IPS-20b (cell line): ENCODE data around the gene CFAP45.

ENCODE experiments used
- H3K27ac ChIP-seq: one replicate; pipeline ENCODE4 v1.5.1; 2013; ENCODE audit warnings: low read length
- H3K27me3 ChIP-seq: 2 replicates; pipeline ENCODE4 v1.6.1; 2013; ENCODE audit warnings: mild to moderate bottlenecking, low read length, inconsistent platforms; ENCODE audit not compliant: insufficient read depth
- H3K36me3 ChIP-seq: 2 replicates; pipeline ENCODE4 v1.6.1; 2013; ENCODE audit warnings: low read depth, mild to moderate bottlenecking, inconsistent platforms, low read length, moderate library complexity; ENCODE audit not compliant: insufficient read depth
- H3K4me1 ChIP-seq: 2 replicates; pipeline ENCODE4 v1.6.1; 2013; ENCODE audit warnings: mild to moderate bottlenecking, control low read depth, inconsistent platforms, low read length, moderate library complexity; ENCODE audit not compliant: insufficient read depth
- H3K4me3 ChIP-seq: 2 replicates; pipeline ENCODE4 v1.5.1; 2013; ENCODE audit warnings: mild to moderate bottlenecking, low read length, inconsistent platforms
- H3K9ac ChIP-seq: 2 replicates; pipeline ENCODE4 v1.6.1; 2013; ENCODE audit warnings: low read depth, mild to moderate bottlenecking, inconsistent platforms, low read length, moderate library complexity
- H3K9me3 ChIP-seq: 2 replicates; pipeline ENCODE4 v1.6.1; 2013; ENCODE audit warnings: mild to moderate bottlenecking, low read depth, low read length, inconsistent platforms; ENCODE audit not compliant: insufficient read depth

Gene CFAP45

DNA sequence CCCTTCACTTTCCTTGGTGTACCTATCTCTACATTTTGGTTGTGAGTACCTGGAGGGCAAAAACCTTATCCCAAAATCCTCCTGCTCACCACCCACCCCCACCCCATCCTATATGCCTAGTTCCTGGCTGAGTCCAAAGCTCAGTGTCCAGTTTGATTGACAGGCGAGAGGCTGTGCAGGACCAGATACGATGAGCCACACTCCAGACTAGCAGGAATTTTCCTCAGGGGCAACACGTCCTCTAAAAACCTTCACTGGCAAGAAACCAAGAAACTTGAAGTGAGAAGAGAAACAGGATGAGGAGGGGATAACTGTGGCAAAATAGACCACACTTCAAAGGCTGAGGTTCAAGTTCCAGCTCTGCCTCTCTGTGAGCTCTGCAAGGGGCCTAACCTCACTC lies 74.4 kb downstream of the CFAP45 start:
- Histone ChIP-seq H3K36me3 (no peaks in the 10 kb centered on the region), H3K27ac (no peak overlapping the region), H3K4me1 (no peaks in the 10 kb centered on the region), H3K4me3 (no peak overlapping the region), H3K9ac (no peak overlapping the region), H3K9me3 (no peaks in the 10 kb centered on the region), H3K27me3 (peaks cover 29% of the 10 kb centered on the region)

DNA sequence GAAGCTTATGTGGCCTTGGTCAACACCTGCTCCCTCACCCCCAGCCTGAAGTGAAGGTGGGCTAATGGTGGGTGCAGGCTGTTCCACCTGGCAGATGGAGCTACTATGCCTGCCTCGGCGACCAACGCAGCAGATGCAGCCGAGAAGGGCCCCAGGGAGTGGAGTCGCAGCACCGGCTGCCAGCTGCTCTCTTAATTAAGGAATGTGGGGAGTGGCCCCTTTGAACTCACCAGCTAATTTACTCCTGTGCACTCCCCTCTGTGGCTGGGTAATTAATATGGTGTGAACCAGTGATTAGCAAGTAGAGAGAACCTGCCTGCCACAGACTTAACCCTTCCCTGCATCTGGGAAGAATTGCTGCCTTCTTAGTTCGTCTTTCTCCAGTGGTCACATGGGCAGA lies 76.6 kb downstream of the CFAP45 start:
- Histone ChIP-seq H3K4me3 (no peak overlapping the region), H3K4me1 (no peaks in the 10 kb centered on the region), H3K9ac (no peak overlapping the region), H3K27me3 (peaks cover 20% of the 10 kb centered on the region; the same call in 1 of the 2 replicates), H3K9me3 (no peaks in the 10 kb centered on the region), H3K36me3 (no peaks in the 10 kb centered on the region), H3K27ac (no peak overlapping the region)
